Pancreas (tissue), 10 donors: Measurements from ENCODE around the gene WDR73. TPM values are rescaled to one million over a fixed set of nuclear protein-coding genes. Genes with fewer than 3 reads are reported as not detected.

Experiments
- ATAC-seq, 4 donors: fragments of 200-7000 bp; cut with Tn5 transposase; one replicate each; pipeline versions ENCODE4 v1.8.0 to v1.9.1; 2020; ENCODE audit warnings: mild to moderate bottlenecking in 4 of 4, moderate library complexity in 4 of 4
- DNase-seq, 6 donors: peaks; one replicate each; pipeline ENCODE4 v3.0.0-alpha.2; 2020
- FAIRE-seq: peaks from 2 replicates; lab custom pipeline; 2012; peaks lifted over from hg19 to GRCh38; lab: Jason Lieb, UNC
- H3K27ac ChIP-seq, 4 donors: fragments of 200-600 bp; sonication (generic); 1 replicate in 3 of 4; 2 replicates in 1 of 4; pipeline versions ENCODE4 v1.5.0 to v1.8.0; 2020
- H3K27me3 ChIP-seq, 4 donors: fragments of 200-600 bp; one replicate each; pipeline ENCODE4 v1.8.0; 2021
- H3K36me3 ChIP-seq, 3 donors: fragments of 200-600 bp; sonication (generic) in 1 of 3; one replicate each; pipeline versions ENCODE4 v1.5.0 to v1.8.0; 2020 to 2021
- H3K4me1 ChIP-seq, 3 donors: fragments of 200-600 bp; one replicate each; pipeline ENCODE4 v1.8.0; 2021
- H3K4me3 ChIP-seq, 4 donors: fragments of 200-600 bp; sonication (generic) in 2 of 4; one replicate each; pipeline versions ENCODE4 v1.5.0 to v1.8.0; 2020 to 2021
- H3K9me3 ChIP-seq, 4 donors: fragments of 200-600 bp; one replicate each; pipeline ENCODE4 v1.8.0; 2021
- WGBS, 2 donors: extraction: QIAGEN DNeasy Blood & Tissue Kit; methylation state at CpG; one replicate each; pipeline ENCODE4 v1.1.7; 2013; 5-methylcytosine and 5-hydroxymethylcytosine counted together
- intact Hi-C, 3 donors: fragments of 100-400 bp; cut with DNase I; formaldehyde crosslinking; loops; one replicate each; pipeline versions ENCODE4 v1.11.1 to v1.14.2; 2022
- polyA plus RNA-seq, 2 donors: library from polyadenylated mRNA; stranded (reverse); fragments of 200-250 nt; gene quantifications; one replicate each; pipeline ENCODE4 v1.2.3, GENCODE V29; 2013
- total RNA-seq, 6 donors: library from RNA; stranded (reverse); fragmentation: NEBNext Ultra II Directional in 4 of 6; extraction: Animal tissue kit (Norgen Biotek cat#: 25700) in 4 of 6; gene quantifications; one replicate each; pipeline versions ENCODE4 v1.2.1 to v1.2.4, GENCODE V29; 2021 to 2023
- TF ChIP-seq, protein P1 (sequence below), 4 donors: fragments of 200-600 bp; sonication (generic) in 3 of 4; IDR thresholded peaks; one replicate each; pipeline versions ENCODE4 v1.5.0 to v1.8.0; 2021; ENCODE audit warnings: antibody characterized with exemption in 4 of 4
- donor health status: healthy with polysubstance abuse.
- donor health status: DM: no; HTN: no; CAD: no; lungs with moderate emphysema.
- donor health status: DM: no; HTN: no; CAD: no.
- donor health status: control.
- donor health status: control.
- donor health status: Bipolar disorder and iron deficiency.
- donor health status: DM: yes; HTN: yes; CAD: no.
- donor health status: DM: no; HTN: no; CAD: no.
- donor health status: DM: no; HTN: no; CAD: no.
- donor health status: DM: yes; HTN: yes; CAD: no.

WDR73 gene
- total and polyA plus RNA-seq, 8 donors = 10.5 to 28.3 (median 12.1) TPM

DNA sequence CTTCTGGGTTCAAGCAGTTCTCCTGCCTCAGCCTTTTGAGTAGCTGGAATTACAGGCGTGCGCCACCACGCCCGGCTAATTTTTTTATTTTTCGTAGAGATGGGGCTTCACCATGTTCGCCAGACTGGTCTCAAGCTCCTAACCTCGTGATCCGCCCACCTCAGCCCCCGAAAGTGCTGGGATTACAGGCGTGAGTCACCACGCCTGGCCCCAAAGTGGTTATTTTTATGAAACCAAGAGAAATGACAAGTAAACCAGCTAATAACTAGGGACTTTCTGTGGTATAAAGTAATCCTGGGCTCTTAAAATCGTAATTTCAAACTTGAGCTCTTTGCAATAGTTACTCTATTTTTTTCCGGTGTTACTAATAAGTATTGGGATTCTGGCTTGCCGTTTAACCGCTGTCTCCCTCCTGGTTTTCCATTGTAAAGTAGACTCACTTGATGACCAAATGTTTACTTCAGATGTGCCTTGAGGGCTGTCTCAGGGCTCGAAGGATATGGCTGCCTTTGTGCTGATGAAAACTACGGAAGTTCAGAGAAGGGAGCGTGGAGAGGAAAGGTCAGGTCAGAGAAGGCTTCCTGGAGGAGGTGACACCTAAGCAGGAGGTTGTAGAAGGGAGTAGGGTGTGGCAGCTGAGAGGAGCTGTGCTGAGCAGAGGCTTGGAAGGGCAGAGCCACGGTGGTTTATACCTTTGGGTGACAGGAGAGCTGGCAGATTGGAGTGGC, 49.1 kb downstream of the WDR73 start:
- ATAC-seq = no peak
- FAIRE-seq = no peak

DNA sequence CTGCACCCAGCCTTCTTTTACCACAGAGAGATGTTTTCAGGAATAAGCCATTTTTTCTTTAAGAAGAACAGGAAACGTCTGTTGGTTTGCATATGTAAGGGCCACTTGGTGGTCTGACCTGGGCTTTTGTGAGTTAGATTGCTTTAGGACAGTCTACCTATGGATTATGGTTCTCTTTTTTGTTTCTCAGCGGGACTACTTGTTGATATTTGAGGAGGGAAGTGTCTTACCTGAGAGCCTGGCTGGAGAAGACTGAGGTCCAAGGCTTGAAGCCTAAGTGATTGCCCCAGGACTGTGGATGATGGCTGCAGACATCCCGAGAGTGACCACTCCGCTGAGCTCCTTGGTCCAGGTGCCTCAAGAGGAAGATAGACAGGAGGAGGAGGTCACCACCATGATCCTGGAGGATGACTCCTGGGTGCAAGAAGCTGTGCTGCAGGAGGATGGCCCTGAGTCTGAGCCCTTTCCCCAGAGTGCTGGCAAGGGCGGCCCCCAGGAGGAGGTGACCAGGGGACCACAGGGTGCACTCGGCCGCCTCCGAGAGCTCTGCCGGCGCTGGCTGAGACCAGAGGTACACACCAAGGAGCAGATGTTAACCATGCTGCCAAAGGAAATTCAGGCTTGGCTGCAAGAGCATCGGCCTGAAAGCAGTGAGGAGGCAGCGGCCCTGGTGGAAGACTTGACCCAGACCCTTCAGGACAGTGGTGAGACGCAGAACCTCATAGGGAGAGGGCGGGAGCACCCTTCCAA, 50.3 kb downstream of the WDR73 start:
- TF ChIP-seq, protein P1, sequence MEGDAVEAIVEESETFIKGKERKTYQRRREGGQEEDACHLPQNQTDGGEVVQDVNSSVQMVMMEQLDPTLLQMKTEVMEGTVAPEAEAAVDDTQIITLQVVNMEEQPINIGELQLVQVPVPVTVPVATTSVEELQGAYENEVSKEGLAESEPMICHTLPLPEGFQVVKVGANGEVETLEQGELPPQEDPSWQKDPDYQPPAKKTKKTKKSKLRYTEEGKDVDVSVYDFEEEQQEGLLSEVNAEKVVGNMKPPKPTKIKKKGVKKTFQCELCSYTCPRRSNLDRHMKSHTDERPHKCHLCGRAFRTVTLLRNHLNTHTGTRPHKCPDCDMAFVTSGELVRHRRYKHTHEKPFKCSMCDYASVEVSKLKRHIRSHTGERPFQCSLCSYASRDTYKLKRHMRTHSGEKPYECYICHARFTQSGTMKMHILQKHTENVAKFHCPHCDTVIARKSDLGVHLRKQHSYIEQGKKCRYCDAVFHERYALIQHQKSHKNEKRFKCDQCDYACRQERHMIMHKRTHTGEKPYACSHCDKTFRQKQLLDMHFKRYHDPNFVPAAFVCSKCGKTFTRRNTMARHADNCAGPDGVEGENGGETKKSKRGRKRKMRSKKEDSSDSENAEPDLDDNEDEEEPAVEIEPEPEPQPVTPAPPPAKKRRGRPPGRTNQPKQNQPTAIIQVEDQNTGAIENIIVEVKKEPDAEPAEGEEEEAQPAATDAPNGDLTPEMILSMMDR (IDR thresholded peaks at IDR 0.05) = no peak
- H3K4me1 ChIP-seq = peaks cover 18 to 30% (median 24%) of the 10 kb centered on the region in 3 donors
- intact Hi-C loops = no loop called here
- no peaks in the 10 kb centered on the region for H3K9me3 ChIP-seq
- H3K4me3 ChIP-seq = no peak overlapping the region
- WGBS, 2 donors = 84 to 88% methylated on average over 14 of the region's 14 CpGs
- H3K36me3 ChIP-seq = peaks cover 0 to 7% (median 0%) of the 10 kb centered on the region in 3 donors
- no peak for ATAC-seq
- peak overlapping the region in 2 of 4 donors; percentile 15 to 17 for H3K27ac ChIP-seq
- no peak for FAIRE-seq
- no peak for DNase-seq
- H3K27me3 ChIP-seq = no peaks in the 10 kb centered on the region

More for the DNA sequence above, 49.1 kb downstream of the WDR73 start:
- WGBS, 2 donors = 78 to 86% methylated on average over 19 of the region's 19 CpGs
- intact Hi-C loops = no loop called here
- DNase-seq = peak in 1 of 6 donors; percentile 16
- TF ChIP-seq, protein P1 (IDR thresholded peaks at IDR 0.05) = no peak
- Histone ChIP-seq H3K4me1 (peaks cover 18 to 38% (median 24%) of the 10 kb centered on the region in 3 donors), H3K36me3 (peaks cover 0 to 7% (median 0%) of the 10 kb centered on the region in 3 donors), H3K27me3 (no peaks in the 10 kb centered on the region), H3K9me3 (no peaks in the 10 kb centered on the region), H3K4me3 (no peak overlapping the region), H3K27ac (peak overlapping the region in 2 of 4 donors; percentile 13 to 22)

DNA sequence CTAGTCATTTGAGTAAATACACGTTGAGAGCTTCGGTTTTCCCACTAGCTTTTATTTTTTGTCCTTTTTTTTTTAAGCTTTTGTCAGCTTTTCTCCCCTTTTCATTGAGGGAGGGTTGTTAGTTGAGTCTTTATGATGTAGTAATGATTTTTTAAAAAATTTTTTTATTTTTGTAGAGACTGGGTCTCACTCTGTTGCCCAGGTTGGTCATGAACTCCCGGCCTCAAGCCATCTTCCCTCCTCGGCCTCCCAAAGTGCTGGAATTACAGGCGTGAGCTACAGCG, 52.6 kb downstream of the WDR73 start:
- Histone ChIP-seq H3K4me3 (peak overlapping the region; percentile 88 to 99 (median 96)), H3K27me3 (no peaks in the 10 kb centered on the region), H3K4me1 (peaks cover 11 to 17% (median 16%) of the 10 kb centered on the region in 3 donors), H3K36me3 (peaks cover 0 to 7% (median 0%) of the 10 kb centered on the region in 3 donors), H3K27ac (peak overlapping the region; percentile 75 to 87 (median 81)), H3K9me3 (no peaks in the 10 kb centered on the region)
- no peak for ATAC-seq
- intact Hi-C loops = no loop called here
- TF ChIP-seq, protein P1 (IDR thresholded peaks at IDR 0.05) = no peak
- FAIRE-seq = no peak
- no peak for DNase-seq
- WGBS, 2 donors = 6 to 8% methylated on average over 6 of the region's 6 CpGs

DNA sequence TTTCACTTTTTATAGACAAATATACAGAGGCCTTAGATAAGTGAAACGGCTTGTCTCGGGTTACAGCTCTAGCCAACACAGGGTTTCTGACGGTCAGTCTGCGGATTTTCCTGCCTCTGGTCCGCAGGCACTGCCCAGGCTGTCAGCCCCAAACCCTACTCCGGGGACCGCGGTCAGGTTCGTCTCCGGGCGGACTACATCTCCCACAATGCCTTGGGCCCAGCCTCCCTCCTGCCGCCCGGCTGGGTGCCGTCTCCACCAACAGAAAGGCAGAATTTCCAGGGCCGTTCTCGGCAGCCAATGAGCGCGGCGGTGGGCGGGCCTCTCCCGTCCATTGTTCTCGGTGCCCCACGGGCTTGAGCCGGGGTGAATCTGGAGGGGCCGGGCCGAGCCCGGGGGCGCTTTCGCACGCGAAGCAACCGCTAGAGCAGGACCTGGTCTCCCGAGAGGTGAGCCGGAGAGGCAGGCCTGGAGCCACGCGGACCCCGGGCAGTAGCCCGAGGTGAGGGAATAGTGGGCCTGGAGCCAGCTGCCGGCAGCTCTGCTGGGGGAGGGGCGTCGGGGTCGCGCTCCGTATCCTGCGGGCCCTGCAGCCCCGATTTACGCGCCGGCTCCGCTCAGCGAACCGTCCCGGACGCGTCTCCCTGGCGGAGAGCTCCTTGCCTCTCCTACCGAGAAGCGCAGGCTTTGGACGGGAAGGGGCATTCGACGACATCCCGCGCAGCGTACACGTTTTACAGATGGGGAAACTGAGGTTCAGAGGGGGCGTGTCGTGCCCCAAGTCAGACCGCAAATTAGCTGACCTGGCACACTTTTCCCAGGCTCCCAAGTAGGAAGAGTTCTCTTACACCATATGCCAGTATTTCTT, 53.2 kb downstream of the WDR73 start, which contains the start of gene ZSCAN2:
TSS of gene ZSCAN2 (plus strand) at position 323 of the 868 bp plus-strand sequence. CDS start 2,919 bp downstream, outside the sequence.
- Histone ChIP-seq H3K9me3 (no peaks in the 10 kb centered on the region), H3K27me3 (no peaks in the 10 kb centered on the region), H3K4me3 (peak within 1 kb of the TSS; percentile 88 to 99 (median 96)), H3K27ac (peak within 1 kb of the TSS; percentile 75 to 87 (median 81)), H3K36me3 (peaks cover 0 to 7% (median 0%) of the 10 kb centered on the region in 3 donors), H3K4me1 (peaks cover 5 to 11% (median 11%) of the 10 kb centered on the region in 3 donors)
- ATAC-seq (peak; percentile 94 to 97 (median 96)), FAIRE-seq (no peak), DNase-seq (peak; percentile 94 to 97 (median 95))
- intact Hi-C loops = no loop called here
- TF ChIP-seq, protein P1 (IDR thresholded peaks at IDR 0.05) = no peak
- WGBS, 2 donors = 0 to 1% methylated on average over 59 to 68 of the region's 68 CpGs
